Activated CD4-positive, alpha-beta T cell treated with anti-CD3 and anti-CD28 coated beads for 36 hours (primary cell): Measurements from ENCODE around the gene ADORA1. TPM values are rescaled to one million over a fixed set of nuclear protein-coding genes. Genes with fewer than 3 reads are reported as not detected.

Source experiments
- ATAC-seq: fragments of 200-7000 bp; cut with Tn5 transposase; one replicate; pipeline ENCODE4 v1.10.0; 2021; ENCODE audit warnings: mild to moderate bottlenecking, moderate library complexity
- CTCF ChIA-PET: fragments of 350-600 bp; sonication (Branson Sonifier 250); formaldehyde crosslinking; loops from one replicate; lab custom pipeline; 2021; ENCODE audit warnings: antibody characterized with exemption; lab: Charles Lee
- POLR2A ChIA-PET: fragments of 350-600 bp; sonication (Branson Sonifier 250); formaldehyde crosslinking; loops from one replicate; lab custom pipeline; 2021; ENCODE audit warnings: antibody characterized with exemption, inconsistent platforms; lab: Charles Lee
- DNase-seq: peaks from one replicate; pipeline ENCODE4 v3.0.0-alpha.2; 2020
- H3K27ac Mint-ChIP-seq: one replicate; pipeline ENCODE4 v1.8.0; 2021; ENCODE audit warnings: mixed read lengths
- H3K27me3 Mint-ChIP-seq: one replicate; pipeline ENCODE4 v1.8.0; 2021; ENCODE audit warnings: mixed read lengths
- H3K36me3 Mint-ChIP-seq: one replicate; pipeline ENCODE4 v1.8.0; 2021; ENCODE audit warnings: low read depth, mixed read lengths
- H3K4me1 Mint-ChIP-seq: one replicate; pipeline ENCODE4 v1.8.0; 2021; ENCODE audit warnings: mixed read lengths
- H3K4me3 Mint-ChIP-seq: one replicate; pipeline ENCODE4 v1.8.0; 2021; ENCODE audit warnings: mild to moderate bottlenecking, moderate library complexity, mixed read lengths
- H3K9me3 Mint-ChIP-seq: one replicate; pipeline ENCODE4 v1.8.0; 2021; ENCODE audit warnings: low read depth, mixed read lengths
- intact Hi-C, 2 experiments: fragments of 100-400 bp; cut with DNase I in 1 of 2; cut with micrococcal nuclease in 1 of 2; formaldehyde crosslinking; loops; one replicate each; pipeline versions ENCODE4 v1.14.2 to v1.15.1; 2022 to 2024; cut with DNase I, micrococcal nuclease
- total RNA-seq, 2 experiments: library from RNA; stranded (reverse); gene quantifications; one replicate each; pipeline ENCODE4 v1.2.3, GENCODE V29; 2021

The ADORA1 gene
- total RNA-seq, 2 experiments from 2014 or later: not detected

GRCh38 chr1:203085528-203086406 is 41.8 kb upstream of the ADORA1 start, which contains the start of gene MYOG:
MYOG (minus strand) TSS chr1:203086012; CDS start chr1:203085961, 51 bp downstream.
- Mint-ChIP-seq H3K4me3 (no peak within 1 kb of the TSS), H3K27ac (no peak within 1 kb of the TSS), H3K9me3 (no peaks in the 10 kb centered on the region), H3K36me3 (no peaks in the 10 kb centered on the region), H3K4me1 (no peaks in the 10 kb centered on the region), H3K27me3 (peaks cover 6% of the 10 kb centered on the region)
- DNase-seq (no peak), ATAC-seq (no peak)
- CTCF ChIA-PET: interaction anchor here (0.5 to 2.8 kb wide), 4 partner anchors 8 to 86 kb away, joined by 3 to 14 read pairs (median 4); no protein-coding TSS in a partner anchor
- POLR2A ChIA-PET: no interaction called here
- intact Hi-C loops: no loop called here

GRCh38 chr1:203086992-203087763 is 40.3 kb upstream of the ADORA1 start:
- H3K27ac Mint-ChIP-seq: no peak overlapping the region
- ATAC-seq (no peak), DNase-seq (no peak)
- ChIA-PET CTCF (interaction anchor here (0.7 kb wide), 1 partner anchor 10 kb away, joined by 3 read pairs; no protein-coding TSS in a partner anchor), POLR2A (no interaction called here)
- no peaks in the 10 kb centered on the region for H3K36me3 Mint-ChIP-seq
- intact Hi-C loops: no loop called here
- peaks cover 9% of the 10 kb centered on the region for H3K27me3 Mint-ChIP-seq
- no peaks in the 10 kb centered on the region for H3K4me1 Mint-ChIP-seq
- no peaks in the 10 kb centered on the region for H3K9me3 Mint-ChIP-seq
- H3K4me3 Mint-ChIP-seq: no peak overlapping the region

GRCh38 chr1:203088441-203088840 is 39.1 kb upstream of the ADORA1 start:
- Mint-ChIP-seq H3K4me3 (no peak overlapping the region), H3K27me3 (peaks cover 12% of the 10 kb centered on the region), H3K27ac (no peak overlapping the region), H3K4me1 (no peaks in the 10 kb centered on the region), H3K36me3 (no peaks in the 10 kb centered on the region), H3K9me3 (no peaks in the 10 kb centered on the region)
- ChIA-PET POLR2A (no interaction called here), CTCF (interaction anchor here (0.7 kb wide), 1 partner anchor 98 kb away, joined by 4 read pairs; no protein-coding TSS in a partner anchor)
- intact Hi-C loops: no loop called here
- no peak for ATAC-seq
- no peak for DNase-seq

- no peaks in the 10 kb centered on the region for H3K4me1 Mint-ChIP-seq
- H3K27me3 Mint-ChIP-seq: peaks cover 12% of the 10 kb centered on the region
- ChIA-PET POLR2A (no interaction called here), CTCF (interaction anchor here (1.2 kb wide), 1 partner anchor 178 kb away, joined by 5 read pairs; no protein-coding TSS in a partner anchor)
- ATAC-seq (no peak), DNase-seq (no peak)
- no peaks in the 10 kb centered on the region for H3K9me3 Mint-ChIP-seq
- intact Hi-C loops: no loop called here
- no peak overlapping the region for H3K4me3 Mint-ChIP-seq
- no peak overlapping the region for H3K27ac Mint-ChIP-seq
- H3K36me3 Mint-ChIP-seq: no peaks in the 10 kb centered on the region
Observed at GRCh38 chr1:203089001-203089650, 38.4 kb upstream of the ADORA1 start.

- ATAC-seq: no peak
- H3K27ac Mint-ChIP-seq: no peak overlapping the region
Observed at GRCh38 chr1:203089651-203090045, 37.9 kb upstream of the ADORA1 start.

GRCh38 chr1:203090421-203091198 is 36.9 kb upstream of the ADORA1 start:
- H3K36me3 Mint-ChIP-seq: no peaks in the 10 kb centered on the region
- no peak overlapping the region for H3K4me3 Mint-ChIP-seq
- no peak for DNase-seq
- no peak for ATAC-seq
- POLR2A ChIA-PET: no interaction called here
- CTCF ChIA-PET: interaction anchor here (1.0 kb wide), 1 partner anchor 36 kb away, joined by 3 read pairs; the partner anchor contains the start of gene ADORA1
- intact Hi-C loops: no loop called here
- H3K27ac Mint-ChIP-seq: no peak overlapping the region
- peaks cover 14% of the 10 kb centered on the region for H3K9me3 Mint-ChIP-seq
- peaks cover 18% of the 10 kb centered on the region for H3K27me3 Mint-ChIP-seq
- H3K4me1 Mint-ChIP-seq: no peaks in the 10 kb centered on the region

More at GRCh38 chr1:203089651-203090045, 37.9 kb upstream of the ADORA1 start:
- ChIA-PET POLR2A (no interaction called here), CTCF (interaction anchor here (1.2 kb wide), 1 partner anchor 178 kb away, joined by 5 read pairs; no protein-coding TSS in a partner anchor)
- DNase-seq: no peak
- H3K4me1 Mint-ChIP-seq: no peaks in the 10 kb centered on the region
- no peak overlapping the region for H3K4me3 Mint-ChIP-seq
- intact Hi-C loops: no loop called here
- H3K27me3 Mint-ChIP-seq: peaks cover 12% of the 10 kb centered on the region
- H3K36me3 Mint-ChIP-seq: no peaks in the 10 kb centered on the region
- peaks cover 4% of the 10 kb centered on the region for H3K9me3 Mint-ChIP-seq

- no peaks in the 10 kb centered on the region for H3K36me3 Mint-ChIP-seq
- POLR2A ChIA-PET: no interaction called here
- intact Hi-C loops: no loop called here
- ATAC-seq (no peak), DNase-seq (no peak)
- peaks cover 17% of the 10 kb centered on the region for H3K9me3 Mint-ChIP-seq
- CTCF ChIA-PET: interaction anchor here (1.0 kb wide), 1 partner anchor 36 kb away, joined by 3 read pairs; the partner anchor contains the start of gene ADORA1
- H3K4me1 Mint-ChIP-seq: no peaks in the 10 kb centered on the region
- no peak overlapping the region for H3K27ac Mint-ChIP-seq
- H3K4me3 Mint-ChIP-seq: no peak overlapping the region
- peaks cover 18% of the 10 kb centered on the region for H3K27me3 Mint-ChIP-seq
Observed at GRCh38 chr1:203091199-203091477, 36.4 kb upstream of the ADORA1 start.

- H3K4me3 Mint-ChIP-seq: no peak overlapping the region
- no peak overlapping the region for H3K27ac Mint-ChIP-seq
- H3K27me3 Mint-ChIP-seq: peaks cover 18% of the 10 kb centered on the region
- peaks cover 17% of the 10 kb centered on the region for H3K9me3 Mint-ChIP-seq
- ChIA-PET CTCF (interaction anchor here (1.0 kb wide), 1 partner anchor 35 kb away, joined by 3 read pairs; the partner anchor contains the start of gene ADORA1), POLR2A (no interaction called here)
- ATAC-seq (no peak), DNase-seq (no peak)
- intact Hi-C loops: no loop called here
- H3K36me3 Mint-ChIP-seq: no peaks in the 10 kb centered on the region
- H3K4me1 Mint-ChIP-seq: no peaks in the 10 kb centered on the region
Observed at GRCh38 chr1:203091761-203092330, 35.7 kb upstream of the ADORA1 start.

- POLR2A ChIA-PET: interaction anchor here (0.6 kb wide), 1 partner anchor 17 kb away, joined by 3 read pairs; no protein-coding TSS in a partner anchor
- H3K9me3 Mint-ChIP-seq: peaks cover 17% of the 10 kb centered on the region
- peaks cover 16% of the 10 kb centered on the region for H3K27me3 Mint-ChIP-seq
- no peak overlapping the region for H3K4me3 Mint-ChIP-seq
- H3K36me3 Mint-ChIP-seq: no peaks in the 10 kb centered on the region
- DNase-seq (no peak), ATAC-seq (no peak)
- CTCF ChIA-PET: interaction anchor here (0.6 to 1.0 kb wide), 4 partner anchors 12 to 767 kb away, joined by 3 read pairs; no protein-coding TSS in a partner anchor
- no peaks in the 10 kb centered on the region for H3K4me1 Mint-ChIP-seq
- no peak overlapping the region for H3K27ac Mint-ChIP-seq
- intact Hi-C loops: no loop called here
Observed at GRCh38 chr1:203093754-203094410, 33.6 kb upstream of the ADORA1 start.
